CD4-positive, alpha-beta T cell treated with Interleukin-6 for 4 hours (primary cell): Measurements from ENCODE around the gene VN1R5.
"Not testable (repeated sequence)": the region's sequence is repeated elsewhere in the genome, so short reads cannot be mapped to it uniquely, and the experiment has no call there.

ENCODE experiments used
- DNase-seq: peaks from one replicate; pipeline ENCODE4 v3.0.0-alpha.2; 2020; ENCODE audit warnings: mixed read lengths

Gene VN1R5

GRCh38 chr1:247274605-247275256, 18.9 kb downstream of the VN1R5 start:
- no peak for DNase-seq

DNA sequence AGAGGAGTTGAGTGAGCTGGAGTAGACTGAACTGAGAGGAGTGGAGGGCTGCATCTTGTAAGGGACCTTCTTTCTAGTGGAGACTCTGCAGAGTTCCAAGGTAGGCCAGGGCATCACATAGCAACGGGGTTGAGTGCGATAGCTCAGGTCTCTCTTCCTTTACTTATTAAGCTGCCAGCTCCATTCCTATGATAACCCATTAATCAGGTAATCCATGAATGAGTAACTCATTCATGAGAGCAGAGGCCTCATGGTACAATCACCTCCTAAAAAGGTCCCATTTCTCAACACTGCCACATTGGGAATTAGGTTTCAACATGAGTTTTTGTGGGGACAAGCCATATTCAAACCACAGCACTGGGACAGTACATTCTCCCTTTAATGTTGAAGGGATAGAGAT, 21.3 kb downstream of the VN1R5 start:
- no peak for DNase-seq

- no peak for DNase-seq
Observed at GRCh38 chr1:247281001-247281574, 25.2 kb downstream of the VN1R5 start.

DNA sequence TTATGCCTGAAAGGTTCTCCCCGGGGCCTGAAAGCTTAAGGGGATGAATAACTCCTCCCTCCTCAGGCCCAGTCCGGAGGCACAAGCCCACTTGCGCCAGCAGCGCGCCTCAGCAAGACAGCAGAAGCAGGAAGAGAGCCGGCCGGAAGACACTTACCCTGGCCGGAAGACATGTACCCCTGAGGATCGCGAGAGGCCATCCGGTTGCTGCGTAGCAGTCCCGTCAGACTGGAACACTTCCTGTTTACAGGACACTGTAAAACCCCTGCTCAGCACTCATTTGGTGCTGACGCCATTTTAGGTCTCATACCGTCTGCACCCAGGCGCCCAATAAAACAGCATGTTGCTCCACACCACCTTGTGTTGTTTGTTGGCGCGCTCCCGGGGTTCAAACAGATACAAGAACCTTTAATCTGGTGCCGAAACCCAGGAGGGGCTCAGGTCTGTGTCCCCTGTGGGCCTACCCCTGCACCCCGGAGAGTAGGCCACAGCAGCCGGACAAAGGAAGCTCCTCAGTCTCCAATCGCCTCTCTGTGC, 30.3 kb downstream of the VN1R5 start:
- no peak for DNase-seq

DNA sequence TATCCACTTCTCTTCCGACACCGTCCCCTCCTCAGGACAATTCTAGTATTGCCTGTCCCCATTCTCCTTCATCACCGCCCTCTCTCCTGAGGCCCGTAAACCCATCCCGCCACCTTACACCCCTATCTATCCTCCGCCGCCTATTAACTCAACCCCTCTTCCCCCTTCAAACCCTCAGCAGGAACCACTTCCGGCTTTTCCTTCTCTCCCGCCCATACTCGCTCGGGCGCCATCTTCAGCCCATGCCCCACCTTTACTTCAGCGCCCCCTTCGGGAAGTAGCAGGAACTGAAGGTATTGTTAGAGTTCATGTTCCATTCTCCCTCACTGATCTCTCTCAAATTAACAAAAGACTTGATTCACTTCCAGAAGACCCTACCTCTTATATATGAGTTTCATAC, 31.6 kb downstream of the VN1R5 start:
- no peak for DNase-seq

DNA sequence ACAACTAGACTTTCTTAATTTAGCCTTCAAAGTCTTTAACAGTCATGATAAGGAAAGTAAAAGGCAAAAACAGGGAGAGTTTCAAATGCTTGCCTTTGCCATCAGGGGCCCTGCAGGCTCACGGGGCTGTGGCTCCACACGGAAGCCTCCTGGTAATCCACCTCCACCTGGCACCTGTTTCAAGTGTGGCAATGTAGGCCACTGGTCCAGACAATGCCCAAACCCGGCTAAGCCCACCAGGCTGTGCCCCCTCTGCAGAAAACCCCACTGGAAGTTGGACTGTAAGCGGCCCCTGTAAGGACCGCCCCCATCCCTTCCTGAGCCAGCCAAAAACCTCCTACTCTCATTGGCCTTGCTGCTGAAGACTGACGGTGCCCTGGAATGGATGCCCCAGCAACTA, 32.5 kb downstream of the VN1R5 start:
- no peak for DNase-seq

DNA sequence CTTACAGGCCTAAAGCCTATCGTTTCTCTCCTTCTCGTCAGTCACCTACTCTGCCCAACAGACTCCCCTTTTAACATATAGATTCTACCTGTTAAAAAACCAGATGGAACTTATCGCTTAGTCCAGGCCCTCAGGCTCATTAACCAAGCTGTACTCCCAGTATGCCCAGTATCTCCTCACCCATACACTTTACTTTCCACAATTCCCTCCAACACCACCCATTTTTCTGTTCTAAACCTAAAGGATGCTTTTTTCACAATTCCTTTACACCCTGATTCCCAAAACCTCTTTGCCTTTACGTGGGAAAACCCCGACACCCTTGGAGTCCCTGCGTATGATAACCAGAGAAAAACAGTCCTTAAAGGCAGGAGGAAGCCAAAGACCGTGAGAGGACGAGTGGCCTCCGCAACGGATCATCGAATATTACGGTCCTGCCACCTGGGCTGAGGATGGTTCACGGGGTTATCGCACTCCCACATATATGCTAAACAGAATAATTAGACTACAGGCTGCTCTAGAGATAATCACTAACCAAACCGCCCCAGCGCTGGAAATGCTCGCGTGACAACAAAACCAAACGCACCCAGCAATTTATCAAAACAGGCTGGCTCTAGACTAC, 33.5 kb downstream of the VN1R5 start:
- not testable (repeated sequence) for DNase-seq

DNA sequence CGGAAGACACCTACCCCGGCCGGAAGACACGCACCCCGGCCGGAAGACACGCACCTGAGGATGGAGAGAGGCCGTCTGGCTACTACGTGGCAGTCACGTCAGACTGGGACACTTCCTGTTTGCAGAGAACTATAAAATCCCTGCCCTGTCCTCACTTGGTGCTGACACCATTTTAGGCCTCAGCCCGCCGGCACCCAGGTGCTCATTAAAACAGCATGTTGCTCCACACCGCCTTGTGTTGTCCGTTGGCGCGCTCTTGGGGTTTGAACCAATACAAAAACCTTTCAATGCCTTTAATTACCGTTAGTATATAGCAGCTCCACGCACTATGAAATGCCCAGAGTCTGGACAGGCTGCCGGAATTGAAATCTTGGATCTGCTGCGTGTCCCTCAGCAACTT, 34.7 kb downstream of the VN1R5 start:
- no peak for DNase-seq

- DNase-seq = no peak
Observed at GRCh38 chr1:247291161-247291560, 35.3 kb downstream of the VN1R5 start.

GRCh38 chr1:247291833-247292561, 36.1 kb downstream of the VN1R5 start:
- DNase-seq = no peak

- DNase-seq = no peak
Observed at GRCh38 chr1:247293047-247293446, 37.2 kb downstream of the VN1R5 start.

DNA sequence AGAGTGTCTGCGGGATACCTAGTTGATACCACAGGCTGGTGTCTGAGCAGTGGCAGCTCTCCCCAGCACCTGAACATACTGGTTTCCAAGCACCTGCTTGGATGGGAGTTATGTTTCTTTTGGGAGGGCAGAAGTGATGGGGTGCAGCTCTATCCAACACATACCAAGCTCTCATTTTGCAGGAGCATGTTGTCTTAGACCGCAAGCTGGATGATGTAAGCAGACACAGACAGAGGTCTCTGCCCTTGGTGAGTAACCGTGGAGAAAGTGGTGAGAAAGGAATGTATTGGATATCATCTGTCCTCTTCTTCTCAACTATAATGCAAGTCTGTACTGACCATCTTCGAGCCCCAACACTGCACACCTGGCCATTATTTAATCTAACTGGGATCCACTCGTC, 38.4 kb downstream of the VN1R5 start:
- DNase-seq = no peak

DNA sequence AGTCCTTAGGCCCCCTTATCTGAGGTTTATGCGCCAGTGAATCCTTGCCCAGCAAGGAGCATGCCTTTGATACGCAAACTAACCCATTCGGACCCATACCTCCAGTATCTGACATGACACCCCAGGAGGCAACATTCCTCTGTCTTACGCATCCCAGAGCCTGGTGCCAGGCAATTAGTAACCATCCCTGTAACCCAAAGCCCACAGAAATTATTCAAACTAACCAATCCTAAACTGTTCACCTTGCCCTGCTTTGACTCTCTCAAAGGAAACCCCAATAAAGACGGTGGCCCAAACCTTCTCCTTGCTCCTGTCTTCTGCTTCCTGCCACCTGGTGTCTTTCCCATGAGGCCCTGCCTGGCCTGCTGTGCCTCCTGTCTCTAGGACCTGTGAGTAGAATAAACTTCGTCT, 39.4 kb downstream of the VN1R5 start:
- DNase-seq = no peak

DNA sequence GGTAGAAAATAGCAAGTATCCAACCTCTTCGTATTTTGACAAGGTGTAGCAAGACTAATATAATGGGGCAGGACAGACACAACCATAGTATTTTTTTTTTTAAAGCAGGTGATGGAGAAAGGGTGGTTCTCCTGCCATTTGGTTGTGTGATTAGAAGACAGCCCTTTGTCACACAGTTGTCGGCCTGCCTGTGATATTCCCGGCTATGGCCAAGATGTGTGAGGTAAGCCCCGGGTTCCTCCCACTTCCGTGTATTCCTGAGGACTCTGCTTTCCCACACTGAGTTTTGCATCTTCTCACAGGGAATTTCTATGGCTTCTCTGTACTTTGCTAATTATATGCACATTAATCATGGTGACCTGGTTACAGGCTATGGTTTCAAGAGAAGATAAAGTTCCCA, 39.9 kb downstream of the VN1R5 start:
- no peak for DNase-seq

DNA sequence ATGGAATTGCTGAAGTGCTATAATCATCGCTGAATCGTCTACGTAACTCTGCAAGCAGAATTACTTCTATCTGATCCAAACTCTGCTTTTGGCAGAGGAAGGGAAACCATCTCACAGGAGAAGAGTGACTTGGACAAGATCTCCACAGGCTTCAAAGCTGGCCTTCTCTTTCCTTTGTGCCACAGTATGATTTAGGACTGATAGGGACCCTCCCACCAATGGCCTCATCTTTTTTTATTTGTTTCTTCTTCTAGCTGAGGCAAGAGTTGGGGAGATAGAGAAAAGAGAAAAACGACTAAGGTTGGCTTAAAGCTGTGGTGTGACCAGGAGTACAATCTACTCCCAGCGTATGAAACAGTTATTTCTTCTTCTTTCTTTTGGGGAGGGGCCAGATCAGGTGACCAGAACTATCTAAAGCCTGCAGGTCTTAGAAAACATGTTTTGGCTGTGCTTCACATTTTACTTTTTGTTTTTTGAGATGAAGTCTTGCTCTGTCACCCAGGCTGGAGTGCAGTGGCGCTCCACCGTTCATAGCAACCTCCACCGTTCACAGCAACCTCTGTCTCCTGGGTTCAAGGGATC, 40.8 kb downstream of the VN1R5 start:
- DNase-seq = no peak

- no peak for DNase-seq
Observed at GRCh38 chr1:247297263-247298123, 41.6 kb downstream of the VN1R5 start.

GRCh38 chr1:247298124-247298481, 42.2 kb downstream of the VN1R5 start:
- no peak for DNase-seq

- no peak for DNase-seq
Observed at GRCh38 chr1:247298701-247299100, 42.8 kb downstream of the VN1R5 start.

- no peak for DNase-seq
Observed at GRCh38 chr1:247299723-247300381, 44.0 kb downstream of the VN1R5 start.

DNA sequence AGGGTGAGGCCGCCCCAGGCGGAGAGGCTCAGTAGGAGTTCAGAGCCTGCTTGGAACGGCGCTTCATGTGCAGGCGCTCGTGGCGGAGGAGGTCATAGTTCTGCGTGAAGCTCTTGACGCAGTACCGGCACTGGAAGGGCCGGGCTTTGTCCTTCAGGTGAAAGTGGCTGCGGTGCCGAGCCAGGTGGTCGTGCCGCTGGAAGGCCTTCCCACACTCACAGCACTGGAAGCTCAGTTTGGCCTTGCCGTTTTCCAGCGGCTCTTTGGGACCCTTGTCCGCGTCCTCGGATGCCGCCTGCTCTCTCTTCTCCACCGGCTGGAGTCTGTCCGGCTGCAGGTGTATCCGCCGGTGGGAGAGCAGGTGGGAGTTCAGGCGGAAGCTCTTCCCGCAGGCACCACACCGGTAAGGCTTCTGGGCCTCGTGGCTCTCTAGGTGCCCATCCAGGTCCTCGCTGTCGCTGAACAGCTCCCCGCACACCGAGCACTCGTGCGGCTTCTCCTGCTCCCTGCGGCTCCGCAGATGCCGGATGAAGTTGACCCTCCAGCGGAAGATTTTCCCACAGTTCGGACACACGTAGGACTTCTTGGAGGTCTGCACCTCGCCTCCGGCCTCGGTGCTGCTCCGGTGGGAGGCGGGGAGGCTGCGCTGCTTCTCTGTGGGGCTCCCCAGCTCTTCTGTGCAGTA, 44.8 kb downstream of the VN1R5 start:
- DNase-seq = no peak

DNA sequence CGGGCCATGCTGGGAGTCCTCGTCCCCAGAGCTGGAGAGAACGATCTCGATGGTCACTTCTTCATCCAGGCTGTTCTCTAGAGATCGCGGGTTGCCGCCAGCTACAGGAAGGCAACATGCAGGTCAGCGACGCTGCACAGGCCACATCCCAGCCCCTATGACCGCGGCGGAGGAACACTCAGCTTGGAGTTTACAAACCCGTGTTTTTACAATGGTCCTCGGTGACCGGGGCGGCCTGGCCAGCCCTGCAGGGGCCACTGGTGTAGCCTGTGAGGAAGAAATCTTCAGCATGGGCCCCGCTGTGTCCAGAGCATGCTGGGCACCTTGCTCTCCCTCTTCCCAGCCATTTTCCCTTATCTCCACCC, 45.3 kb downstream of the VN1R5 start:
- no peak for DNase-seq
